Stimulated activated CD4-positive, alpha-beta T cell treated with anti-CD3 and anti-CD28 coated beads, Interleukin-12 subunit alpha, Interleukin-12 subunit beta, amount 100 ng/mL, for 48 hours (primary cell): Measurements from ENCODE around the gene FAAP100.

Source experiments
- DNase-seq, 3 donors: peaks; one replicate each; pipeline ENCODE4 v3.0.0-alpha.2; 2020; ENCODE audit warnings: low read depth in 2 of 3, low spot score in 1 of 3

FAAP100 gene

DNA sequence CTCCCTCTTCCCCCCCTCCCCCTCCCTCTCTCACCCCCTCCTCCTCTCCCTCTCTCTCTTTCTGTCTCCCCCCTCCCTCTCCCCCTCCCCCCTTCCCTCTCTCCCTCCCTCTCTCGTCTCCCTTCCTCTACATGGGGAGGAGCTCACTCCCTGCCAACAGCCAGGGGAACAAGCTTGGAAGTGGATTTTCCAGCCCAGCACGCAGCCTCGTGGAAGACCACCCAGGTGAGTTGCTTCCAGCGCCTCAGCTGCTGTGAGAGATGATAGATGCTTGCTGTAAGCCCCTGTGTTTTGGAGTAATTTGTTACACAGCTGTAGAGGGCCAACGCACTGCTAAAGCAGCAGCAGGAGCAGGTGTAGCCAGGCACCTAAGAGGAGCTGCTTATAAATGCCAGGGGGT lies 60.4 kb downstream of the FAAP100 start:
- DNase-seq: no peak

DNA sequence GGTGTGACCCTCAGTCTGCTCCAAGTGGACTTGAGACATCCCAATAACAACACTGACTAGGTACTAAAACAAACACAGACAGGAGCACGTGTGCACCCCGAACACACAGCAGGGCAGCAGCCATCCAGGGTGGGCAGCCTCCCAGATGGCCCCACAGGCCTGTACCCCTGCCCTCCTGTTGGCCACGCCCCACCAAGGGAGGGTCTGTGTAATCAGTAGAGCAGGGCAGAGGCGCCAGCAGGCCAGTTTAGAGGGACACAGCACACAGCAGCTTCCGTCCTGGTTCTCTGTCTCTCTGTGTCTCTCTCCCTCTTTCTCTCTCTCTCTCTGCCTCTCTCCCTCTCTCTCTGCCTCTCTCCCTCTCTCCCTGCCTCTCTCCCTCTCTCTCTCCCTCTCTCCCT lies 61.0 kb downstream of the FAAP100 start:
- no peak for DNase-seq

DNA sequence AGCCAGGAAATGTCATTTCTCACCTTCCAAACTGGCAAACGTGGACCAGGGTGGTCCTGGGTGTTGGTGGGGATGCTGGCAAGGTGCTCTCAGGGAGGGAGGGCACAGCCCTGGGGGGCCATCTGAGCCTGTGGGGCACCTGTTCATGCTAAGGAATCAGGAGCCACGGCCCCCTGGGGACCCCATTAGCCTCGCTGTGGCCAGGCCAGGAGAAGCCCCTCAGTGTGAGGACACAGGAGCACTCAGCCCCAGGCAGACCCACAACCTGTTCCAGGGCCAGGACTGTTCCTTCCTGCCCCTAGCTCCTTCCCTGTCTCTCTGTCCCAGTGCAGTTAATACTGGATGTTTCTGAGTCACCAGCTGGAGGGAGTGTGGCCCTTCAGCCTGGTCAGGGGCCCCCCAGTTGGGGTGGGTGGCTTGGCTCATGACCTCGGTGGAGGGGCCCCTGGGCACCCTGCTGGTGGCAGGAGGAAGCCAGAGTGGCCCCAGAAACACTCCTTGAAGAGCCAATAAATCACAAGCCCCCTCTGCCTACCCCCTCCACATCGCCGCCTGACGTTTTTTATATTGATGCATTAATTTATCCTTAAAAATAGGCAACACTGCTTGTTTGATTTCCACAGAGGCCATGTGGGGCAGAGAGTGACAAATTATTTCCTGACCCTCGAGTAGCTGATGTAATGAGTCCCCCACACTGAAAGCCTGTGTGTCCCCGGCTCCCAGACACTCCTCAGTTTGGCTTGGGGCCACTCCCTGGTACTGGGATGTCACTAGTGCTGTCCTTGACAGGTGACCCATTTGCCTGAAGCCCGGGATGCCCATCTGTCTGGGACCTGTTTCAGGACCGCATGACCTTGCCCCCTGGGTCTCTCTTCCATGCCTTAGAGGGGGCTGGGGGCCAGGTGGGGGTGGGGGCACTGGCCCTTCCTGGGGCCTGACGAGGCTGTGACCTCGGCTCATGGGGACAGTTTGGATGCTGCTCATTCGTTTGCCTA lies 61.9 kb downstream of the FAAP100 start:
- no peak for DNase-seq
